NCI-H526 treated with DMSO at 0.1 percent for 48 hours (cell line): ENCODE results near the gene ARMC2.

Experiments used
- DNase-seq: peaks from one replicate; lab custom pipeline; 2025; lab: John Stamatoyannopoulos, UW

ARMC2 gene

DNA sequence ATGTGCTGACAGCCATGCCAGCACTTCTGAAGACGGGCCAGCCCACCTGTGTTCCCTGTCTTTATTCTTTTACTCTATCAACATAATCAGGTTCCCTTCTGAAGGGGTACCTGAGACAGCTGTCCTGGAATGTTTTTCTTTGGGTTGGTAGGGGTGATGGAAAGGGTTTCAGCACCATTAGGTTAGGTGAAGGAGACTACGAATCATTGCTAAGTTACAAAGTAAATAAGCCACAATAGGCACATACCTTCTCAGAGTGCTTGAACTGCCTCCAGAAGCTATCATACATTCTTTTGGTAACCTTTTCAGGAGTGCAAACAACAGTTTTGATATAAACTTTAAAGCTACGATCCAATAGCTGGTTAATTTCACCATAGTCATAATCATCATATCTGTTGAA lies 140.1 kb downstream of the ARMC2 start:
- no peak for DNase-seq

DNA sequence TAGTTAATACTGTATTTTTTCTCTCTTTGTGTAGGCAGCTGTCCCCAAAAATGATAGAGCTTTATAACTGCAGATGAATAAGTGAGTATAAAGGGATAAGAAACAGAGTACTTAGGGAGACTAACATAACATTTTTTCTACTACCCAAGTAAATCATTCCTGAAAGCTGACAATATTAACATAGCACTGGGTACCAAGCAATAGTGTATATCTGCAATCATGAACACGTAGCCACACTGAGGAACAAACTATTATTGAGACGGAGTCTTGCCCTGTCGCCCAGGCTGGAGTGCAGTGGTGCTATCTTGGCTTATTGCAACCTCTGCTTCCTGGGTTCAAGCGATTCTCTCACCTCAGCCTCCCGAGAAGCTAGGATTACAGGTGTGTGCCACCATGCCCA lies 140.5 kb downstream of the ARMC2 start:
- no peak for DNase-seq

DNA sequence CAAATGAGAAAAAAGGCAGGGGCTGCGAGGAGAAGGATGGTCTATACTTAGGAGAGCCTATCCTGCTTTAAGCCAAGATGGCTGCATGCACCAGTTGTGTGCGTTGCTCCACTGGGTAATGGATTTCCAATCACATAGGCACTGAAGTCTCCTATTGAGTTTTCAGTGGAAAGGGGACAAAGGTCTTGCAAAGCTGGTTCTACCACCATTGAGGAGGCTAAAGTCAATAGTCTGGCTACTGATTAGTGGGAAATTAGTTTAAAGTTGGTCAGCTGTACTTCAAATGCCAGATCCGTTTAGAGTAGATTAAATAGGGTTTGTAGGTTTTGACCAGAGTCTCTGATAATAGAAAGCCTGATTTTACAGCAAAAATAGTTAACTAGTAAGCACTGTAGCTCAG lies 141.5 kb downstream of the ARMC2 start:
- no peak for DNase-seq

DNA sequence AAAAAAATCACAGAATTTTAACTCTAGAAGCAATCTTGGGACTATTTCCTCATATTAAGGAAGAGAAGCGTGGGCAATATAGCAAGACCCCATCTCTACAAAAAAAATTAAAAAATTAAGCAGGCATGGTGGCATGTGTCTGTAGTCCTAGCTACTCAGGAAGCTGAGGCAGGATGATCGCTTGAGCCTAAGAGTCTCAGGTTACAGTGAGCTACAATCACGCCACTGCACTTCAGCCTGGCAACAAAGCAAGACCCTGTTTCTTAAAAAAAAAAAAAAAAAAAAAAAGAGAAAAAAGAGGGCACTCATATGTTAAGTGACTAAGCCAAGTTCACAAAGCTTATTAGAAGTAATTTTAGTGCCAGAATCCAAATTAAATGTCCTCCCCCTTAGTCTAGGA lies 145.7 kb downstream of the ARMC2 start:
- DNase-seq, result no peak

DNA sequence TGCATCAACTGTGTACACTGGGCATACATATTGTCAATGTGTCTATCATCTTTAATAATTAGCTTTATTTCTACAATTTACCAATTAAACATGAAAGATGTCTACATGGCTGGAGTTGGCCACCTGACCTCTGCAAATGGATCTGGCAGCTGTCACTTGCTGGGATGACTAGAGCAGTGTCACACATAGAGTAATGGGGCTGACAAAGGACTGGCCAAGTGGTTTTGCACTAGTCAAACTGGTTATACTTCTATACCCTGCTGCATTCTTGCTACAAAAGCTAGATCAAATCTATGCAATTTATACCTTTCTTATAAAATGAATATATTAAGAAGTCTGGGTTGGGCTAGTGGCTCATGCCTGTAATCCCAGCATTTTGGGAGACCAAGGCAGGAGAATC lies 147.1 kb downstream of the ARMC2 start:
- no peak for DNase-seq

DNA sequence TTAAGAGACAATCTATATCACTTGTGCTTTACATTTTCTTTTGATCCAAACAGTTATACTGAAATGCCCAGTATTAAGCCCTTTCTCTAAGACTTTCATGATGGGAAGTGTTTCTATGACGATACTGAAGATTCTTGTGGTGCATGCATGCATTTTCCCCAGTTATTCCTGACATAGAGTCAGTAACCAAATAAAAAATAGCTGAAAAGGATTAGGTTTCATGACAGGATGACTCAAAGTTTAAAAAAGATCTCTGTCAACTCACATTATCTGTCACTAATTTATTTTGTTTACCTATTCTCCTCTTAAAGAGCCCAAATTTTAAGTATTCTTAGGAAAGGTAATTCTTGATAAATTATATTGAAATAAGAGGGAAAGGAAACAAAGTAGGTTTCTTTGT lies 148.0 kb downstream of the ARMC2 start:
- DNase-seq, result no peak

DNA sequence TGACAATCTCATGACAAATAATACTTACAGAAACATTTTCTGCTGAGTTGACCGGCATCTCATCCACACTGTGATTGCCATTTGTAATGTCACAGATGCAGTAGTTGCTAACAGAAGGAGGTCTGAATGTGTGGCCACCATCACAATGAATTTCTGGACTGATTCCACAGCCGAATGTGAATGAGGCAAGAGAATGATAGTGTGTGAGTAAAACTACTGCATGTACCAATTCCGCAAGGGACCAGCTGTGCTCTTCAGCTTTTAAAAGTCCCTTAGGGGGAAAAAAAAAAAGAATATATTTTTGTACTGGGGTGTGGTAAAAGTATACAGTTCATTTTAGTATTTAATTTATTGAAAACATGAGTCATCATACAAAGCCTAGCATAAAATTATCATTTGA lies 150.3 kb downstream of the ARMC2 start:
- no peak for DNase-seq

DNA sequence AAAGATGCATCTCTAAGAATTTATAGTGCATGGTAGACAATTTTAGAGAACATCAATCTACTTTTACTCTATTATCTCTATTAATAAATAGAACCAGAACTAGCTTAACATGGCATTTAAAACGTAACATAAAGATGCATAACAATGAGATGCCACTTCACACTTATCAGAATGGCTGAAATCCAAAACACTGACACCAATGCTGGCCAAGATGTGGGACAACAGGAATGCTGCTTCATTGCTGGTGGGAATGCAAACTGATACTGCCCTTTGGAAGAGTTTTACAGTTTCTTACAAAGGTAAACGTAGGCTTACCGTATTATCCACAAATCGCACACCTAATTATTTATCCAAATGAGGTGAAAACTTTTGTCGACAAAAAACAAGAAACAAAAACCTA lies 151.2 kb downstream of the ARMC2 start:
- no peak for DNase-seq

DNA sequence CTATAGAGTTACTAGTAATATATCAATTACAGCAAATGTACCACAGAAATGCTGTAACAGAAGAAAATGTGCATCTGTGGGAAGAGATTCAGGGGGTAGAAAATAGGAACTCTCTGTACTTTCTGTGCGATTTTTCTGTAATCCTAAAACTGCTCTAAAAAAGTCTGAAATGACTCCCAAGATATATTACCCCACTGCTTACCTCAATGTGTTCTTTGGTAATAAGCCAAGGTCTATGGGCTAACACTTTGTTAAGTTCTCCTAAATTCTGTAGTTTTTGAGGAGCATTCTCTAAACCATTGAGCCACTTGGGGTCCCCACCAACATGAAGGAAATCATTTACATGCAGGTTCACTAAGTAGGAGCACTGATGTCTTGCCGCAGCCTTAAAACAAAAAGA lies 152.1 kb downstream of the ARMC2 start:
- DNase-seq, result no peak

DNA sequence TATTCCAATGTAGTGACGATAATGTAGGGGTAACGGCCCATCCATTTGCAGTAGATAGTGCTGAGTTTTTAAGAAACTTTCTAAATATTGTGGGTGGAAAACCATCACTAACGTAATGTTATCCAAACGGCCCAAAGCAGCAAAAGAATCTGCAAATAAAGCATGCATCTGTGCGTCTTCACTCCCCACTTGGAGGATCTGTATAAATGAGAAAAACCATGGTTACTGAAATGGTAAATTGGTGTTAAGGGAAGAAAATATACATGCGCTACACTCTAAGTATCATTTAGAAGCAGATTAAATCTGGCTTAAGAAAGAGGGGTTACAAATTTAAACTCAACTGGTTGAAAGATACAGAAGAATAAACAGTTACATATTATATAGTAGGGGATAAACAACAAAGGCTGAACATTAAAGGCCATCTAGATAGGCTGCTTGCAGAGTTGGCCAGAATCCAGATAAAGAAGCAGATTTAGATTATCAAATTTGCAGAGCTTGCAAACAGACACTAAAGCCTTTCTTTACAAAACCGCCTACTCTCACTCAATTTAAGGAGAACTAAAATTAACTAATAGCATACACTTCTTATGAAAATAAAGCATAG lies 153.2 kb downstream of the ARMC2 start:
- no peak for DNase-seq

DNA sequence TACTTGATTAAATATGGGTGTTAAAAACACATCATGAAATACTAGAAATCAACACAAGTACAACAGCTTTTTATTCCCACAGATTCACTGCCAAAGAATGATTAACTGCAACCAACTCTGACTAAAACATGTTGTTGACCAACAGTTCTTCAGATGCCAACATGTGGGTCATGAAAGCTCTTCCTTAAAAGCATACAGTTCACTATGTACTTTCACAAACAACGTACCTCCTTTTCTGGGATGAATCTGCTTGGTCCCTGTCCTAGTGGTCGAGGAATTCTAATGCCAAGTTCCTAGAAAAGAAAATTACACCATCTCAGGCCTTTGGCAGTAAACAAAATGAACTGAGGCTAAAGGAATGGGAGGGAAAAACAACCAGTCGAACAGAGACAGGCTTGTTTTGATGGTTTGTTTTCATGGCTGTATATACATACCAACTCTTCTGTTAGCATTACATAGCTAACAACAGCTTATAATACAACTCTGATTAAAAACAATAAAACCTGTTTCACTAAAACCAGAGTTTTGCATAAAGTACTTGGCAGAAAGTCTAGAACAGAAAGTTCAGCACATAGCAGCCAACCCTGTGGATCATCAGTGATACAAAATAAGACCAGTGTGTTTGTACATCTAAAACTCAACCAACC lies 154.0 kb downstream of the ARMC2 start:
- DNase-seq, result no peak

DNA sequence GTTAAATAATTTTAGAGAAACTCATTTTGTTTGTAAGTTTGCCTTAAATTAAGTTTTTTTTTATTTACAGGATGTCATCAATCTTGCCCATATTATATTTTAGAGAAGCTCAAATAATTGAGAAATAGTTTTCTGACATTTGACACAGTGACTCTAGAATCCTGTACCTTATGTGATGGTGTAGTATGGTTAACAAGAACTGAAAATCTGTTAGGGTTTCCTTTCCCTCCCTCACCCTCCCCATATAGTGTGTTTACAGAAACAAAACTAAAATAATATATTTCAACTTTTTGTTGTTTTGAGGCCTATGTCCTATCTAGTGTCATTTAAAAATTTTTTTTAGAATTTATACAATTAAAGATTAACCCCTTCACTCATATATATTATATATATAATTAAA lies 154.7 kb downstream of the ARMC2 start:
- no peak for DNase-seq

DNA sequence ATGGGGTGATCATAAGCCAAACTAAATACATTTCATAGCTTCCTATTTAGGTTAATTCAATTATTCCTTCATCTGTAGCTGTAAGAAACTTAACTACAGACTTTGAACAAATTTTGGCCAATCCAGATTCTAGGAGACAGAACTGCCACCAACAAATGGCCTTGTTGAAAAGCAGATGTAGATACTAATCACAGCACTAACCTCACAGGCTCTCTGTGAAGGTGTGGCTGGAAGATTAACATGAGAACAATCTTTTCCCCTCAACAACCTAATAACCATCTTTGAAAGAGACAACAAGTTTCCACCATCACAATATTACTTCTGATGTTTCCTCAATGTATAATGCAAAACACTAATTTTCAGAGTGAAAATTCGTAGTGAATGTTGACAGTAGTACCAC lies 158.6 kb downstream of the ARMC2 start:
- no peak for DNase-seq

DNA sequence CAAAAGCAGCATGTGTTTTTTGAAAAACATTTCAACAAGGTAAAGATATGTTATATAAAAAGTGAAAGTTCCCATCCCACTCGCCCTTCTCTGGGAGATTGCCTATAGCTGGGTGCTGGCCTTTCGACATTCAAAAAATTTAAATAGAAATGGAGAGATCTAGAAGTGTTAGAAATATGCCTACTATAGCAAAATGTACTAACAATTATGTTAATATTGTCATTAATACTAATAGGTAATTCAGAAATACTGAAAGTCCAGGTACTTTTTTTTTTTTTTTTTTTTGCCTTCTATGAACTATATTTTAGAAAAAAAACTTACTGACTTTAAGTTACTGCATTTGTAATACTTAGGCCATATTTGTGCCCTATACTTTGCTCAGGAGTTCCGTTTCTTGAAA lies 159.3 kb downstream of the ARMC2 start:
- no peak for DNase-seq

DNA sequence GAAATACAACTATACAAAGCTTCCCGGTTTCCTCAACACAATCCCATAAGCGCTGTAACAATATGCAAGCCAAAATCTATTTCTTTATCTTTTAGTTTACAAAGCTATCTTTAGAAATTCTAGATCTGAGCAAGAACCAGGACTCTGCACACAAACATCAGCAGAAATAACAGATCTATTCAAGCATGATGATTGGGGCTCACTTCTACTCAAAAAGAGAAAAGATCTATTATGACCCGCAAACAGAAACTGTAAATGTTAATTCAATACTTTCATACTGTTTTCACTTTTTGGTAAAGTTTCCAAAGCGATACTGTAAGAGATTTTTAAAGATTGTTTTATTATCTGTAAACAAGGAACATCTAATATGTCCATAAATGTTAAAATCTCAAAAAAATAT lies 159.8 kb downstream of the ARMC2 start:
- DNase-seq, result no peak

DNA sequence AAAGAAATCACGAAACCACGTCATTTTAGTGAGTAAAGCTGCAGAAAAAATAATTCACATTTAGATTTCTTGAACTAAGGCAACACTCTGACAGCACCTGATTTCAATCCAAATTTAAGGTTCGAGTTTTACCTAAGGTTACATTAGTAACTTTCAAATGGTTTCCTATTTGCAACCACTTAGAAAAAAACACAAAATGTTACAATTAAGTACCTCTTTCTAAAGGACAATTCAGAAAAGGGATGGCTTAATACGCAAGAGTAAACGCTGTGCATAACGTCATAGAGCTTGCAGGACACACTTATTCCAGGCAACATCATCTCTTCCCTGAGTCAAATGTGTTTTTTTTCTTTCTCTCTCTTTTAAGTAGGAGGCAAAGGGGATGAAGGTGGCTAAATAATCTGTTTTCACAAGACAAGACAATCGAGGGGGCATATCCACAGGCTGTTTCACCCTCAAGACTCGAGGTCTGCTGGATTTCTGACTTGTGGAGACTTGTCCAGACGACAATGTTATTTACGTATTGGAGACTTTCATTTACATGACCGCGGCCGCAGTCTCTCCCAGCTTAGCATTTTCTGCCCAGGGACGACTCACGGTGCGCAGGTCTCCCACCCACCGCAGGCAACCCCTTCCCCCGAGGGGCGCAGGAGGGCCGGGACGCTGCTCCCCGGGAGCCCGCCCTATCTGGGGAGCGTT lies 160.5 kb downstream of the ARMC2 start:
- peak; percentile 90 for DNase-seq

DNA sequence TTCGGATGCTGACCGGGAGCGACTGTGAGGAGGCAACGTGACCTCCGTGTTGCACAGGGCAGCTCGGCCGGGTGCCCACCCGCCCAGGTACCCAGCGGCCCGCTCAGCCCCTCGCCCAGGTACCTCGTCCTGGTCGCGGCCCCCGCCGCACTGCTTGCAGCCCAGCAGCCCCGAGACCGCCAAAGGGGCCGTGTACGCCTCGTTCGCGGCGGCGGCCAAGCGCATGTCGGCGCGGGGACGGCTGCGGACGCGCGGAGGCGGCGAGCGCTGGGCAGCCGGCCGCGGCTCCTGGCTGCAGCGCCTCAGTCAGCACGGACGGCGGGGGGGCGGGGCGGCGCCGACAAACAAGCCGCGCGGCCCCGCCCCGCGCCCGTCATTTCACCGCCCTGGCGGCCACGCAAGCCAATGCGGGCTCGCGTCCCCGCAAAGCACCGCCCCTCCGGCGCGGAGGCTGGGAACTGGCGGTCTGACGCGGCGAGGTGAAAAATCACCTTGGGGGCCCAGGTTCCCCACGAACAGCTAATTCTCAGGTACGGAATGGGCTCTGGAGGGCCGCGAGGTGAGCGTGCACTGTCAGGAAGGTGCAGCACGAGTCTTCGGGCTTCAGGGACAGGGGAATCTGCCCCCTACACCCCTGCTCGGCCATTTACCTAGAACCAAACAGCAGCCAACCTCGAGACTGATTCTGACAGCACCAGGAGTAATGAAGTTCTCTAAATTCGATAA lies 161.2 kb downstream of the ARMC2 start:
- DNase-seq, result peak; percentile 85

DNA sequence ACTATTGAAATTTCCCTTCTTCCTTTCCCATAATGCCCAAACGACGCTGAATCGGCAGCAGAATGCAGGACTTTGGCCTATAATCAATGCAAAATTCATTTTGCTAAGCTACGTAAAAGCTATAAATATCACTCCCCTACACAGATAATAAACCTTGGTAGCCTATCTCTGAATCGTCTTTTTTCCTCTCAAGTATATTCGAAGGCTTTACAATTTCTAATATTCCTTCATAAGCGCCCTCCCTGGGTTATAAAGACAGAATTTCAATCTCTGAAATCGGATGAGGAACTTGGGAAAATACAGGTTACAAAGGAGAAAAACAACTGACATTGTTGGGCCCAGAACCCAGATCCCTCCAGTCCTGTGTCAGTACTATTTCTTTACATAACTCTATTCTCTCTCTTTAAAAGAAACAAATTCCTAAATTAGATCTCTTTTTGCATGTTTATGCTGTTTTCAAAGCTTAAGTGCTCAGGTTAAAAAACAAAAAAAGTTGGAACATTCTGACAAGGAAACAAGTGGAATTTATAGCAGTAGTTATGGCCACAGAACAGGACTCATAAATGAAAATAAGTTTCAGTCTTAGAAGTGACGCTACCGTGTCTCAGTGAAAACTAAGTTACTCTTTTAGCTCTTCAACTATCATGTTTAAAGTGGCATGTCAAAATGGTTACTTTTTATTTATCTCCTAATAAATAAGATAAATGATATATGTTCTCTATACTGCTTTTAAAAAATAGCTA lies 161.9 kb downstream of the ARMC2 start:
- no peak for DNase-seq

DNA sequence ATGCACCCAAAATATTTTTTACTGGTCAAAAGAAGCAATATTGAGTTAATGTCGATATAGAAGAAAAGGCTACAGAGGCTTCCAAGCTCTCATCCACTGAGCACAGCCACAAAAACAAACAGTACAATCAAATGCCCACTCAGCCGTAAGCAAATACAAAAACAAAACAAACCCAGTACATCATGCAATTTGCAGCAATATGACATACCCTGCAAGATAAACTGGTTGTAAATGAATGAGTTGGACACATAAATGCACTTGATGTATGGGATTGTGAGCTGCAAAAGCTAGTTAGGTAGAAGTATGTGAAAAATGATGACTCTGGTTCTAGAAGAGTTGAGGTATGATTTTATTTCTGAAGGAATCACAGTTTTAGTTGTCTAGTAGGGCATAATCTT lies 162.5 kb downstream of the ARMC2 start:
- DNase-seq, result peak; percentile 31

DNA sequence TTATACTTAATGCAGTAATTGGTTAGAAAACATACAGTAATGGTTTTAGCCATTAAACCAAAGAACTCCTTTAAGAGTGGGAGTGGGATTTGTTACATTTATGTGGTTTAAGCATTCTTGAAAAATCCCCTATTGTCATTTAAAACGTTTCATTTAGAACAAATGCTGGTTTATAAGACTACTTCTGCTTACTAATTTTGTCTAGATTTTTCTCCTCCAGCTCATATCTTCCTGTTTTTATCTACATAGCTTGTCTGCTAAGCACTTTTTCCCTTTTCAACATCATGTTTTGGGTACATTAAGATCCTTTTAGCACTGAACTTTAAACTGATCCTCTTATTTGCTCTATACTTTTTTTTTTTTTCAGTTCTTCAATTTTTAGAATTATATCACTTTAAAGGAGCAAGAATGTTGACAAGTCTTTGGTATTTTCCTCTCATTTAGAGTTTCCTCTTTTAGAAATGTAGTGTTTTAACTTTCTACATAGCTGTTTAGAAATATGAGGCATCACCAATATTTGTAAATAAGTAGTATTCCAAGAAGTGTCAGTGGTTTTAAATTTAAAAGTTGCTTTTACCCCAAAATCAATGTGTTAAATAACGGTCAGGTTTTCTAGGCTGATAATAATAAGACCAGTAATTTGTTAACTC lies 165.6 kb downstream of the ARMC2 start:
- DNase-seq, result no peak

DNA sequence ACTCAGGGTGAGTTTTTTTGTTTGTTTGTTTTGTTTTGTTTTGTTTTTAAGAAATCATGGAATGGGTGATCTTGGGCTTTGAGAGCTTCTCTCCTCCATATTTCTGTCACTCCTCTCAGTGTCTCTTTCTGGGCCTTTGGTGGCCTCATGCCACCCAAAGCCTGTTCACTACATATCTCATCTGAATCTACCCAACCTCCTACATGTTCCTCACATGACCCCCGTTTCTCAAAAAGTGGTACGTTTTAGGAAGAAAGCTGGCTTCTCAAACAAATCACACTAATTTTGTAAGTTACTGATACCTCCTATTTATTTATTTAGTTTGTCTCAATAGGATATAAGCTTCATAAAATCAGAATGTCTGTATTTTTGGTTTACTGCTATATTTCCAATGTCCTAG lies 166.4 kb downstream of the ARMC2 start:
- DNase-seq, result no peak

DNA sequence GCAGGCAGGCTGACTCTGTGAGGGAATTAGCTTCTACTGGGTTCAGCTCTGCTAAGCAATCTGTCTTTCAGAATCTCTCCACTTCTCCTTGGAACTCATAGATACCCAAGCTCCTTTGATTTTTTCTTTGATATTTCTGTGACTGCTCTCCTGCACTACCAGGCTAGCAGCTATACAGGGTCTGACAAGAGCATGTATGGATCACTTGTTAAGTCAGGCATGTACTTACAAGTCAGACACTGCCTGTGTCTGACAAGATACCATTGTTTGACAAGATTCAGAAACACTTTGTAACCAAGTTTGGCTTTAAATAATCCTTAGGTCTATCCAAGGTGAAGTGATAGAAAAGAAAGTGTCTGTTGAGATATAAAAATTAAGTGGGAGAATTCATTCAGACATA lies 167.0 kb downstream of the ARMC2 start:
- no peak for DNase-seq
